HG03442 (cell line): Measurements from ENCODE around the gene OTOG.

Source experiments
- ATAC-seq: cut with Tn5 transposase; IDR thresholded peaks from one replicate; pipeline ENCODE4 v1.9.1; 2021; ENCODE audit warnings: mild to moderate bottlenecking, moderate library complexity; ENCODE audit not compliant: unreplicated experiment

OTOG gene

DNA sequence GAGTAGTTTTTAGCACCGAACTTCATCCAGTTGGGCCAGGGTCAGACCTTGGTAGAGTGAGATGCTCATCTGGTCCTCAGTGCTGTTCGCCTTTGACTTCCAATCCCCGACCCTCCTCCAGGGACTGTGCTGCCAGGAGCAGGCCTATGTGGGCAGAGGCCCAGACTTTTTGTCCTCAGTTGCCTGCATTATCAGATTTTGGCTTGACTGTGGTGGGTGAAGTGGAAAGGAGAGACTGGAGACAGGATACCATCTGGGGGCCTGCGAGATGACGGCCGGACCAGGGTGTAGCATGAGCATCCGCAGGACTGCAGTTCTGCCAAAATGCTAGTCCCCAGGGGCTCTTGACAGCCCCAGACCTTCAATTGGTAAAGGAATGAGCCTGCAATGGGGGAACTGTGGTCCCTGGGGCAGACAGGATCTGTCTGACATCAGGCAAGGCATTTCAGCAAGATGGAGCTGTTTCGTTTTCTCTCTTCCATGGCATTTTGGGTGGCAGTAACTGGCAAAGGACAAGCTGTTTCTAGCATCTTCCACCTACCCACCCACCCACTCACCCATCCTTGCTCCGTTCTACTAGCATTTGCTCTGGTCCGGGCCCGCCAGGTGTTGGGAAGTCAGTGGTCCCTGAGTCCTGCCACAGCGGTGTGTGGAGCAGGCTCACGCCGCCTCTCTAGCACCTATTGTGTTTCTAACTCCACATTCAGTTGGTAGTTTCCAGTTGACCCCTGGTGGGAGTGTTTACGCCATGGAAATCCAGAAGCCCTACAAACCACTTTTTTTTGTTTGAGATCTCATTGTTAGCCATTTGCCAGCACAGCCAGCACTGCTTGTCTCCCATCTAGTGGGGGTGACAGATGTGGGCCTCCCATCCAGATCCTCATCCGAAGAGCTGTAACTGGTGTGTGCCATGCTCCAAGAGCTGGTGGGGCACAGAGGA is 53.5 kb downstream of the OTOG start:
- no peak for ATAC-seq

DNA sequence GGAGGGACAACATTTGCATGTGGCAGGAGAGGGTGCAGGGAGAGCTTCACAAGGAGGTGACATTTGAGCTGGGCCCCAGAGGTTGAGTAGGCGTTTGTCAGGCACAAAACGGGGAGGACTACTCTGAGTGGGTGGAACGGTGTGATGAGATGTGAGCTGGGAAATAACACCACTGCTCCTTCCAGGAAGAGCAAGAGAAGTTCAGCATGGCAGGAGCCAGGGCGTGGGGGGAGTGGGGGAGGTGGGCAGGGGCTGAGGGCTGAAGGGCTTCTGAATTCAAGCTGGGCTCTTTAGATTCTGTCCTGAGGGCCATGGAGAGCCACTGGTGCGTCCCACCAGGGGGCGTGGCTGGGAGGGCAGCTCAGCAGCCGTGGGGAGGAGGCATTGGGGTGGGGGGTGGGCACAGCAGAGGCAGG is 54.2 kb downstream of the OTOG start:
- no peak for ATAC-seq

DNA sequence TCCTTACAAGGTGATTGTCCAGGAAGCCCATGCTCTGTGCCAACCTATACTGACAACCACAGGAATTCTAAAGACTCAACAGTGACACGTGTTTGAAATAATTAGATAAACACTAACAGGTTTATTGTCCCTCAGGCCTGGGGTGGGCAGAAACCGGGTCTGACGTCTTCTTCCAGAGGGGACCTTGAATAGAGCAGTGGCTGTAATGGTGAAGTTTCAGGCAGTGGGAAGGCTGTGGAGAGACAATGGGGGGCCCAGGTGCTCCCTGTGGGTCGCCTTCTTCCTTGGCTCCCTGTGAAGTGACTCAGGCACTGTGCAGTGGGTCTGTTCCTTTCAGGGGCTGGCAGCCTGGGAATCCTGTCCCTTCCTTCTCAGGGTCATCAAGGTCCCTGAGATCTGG is 54.6 kb downstream of the OTOG start:
- ATAC-seq, result no peak

DNA sequence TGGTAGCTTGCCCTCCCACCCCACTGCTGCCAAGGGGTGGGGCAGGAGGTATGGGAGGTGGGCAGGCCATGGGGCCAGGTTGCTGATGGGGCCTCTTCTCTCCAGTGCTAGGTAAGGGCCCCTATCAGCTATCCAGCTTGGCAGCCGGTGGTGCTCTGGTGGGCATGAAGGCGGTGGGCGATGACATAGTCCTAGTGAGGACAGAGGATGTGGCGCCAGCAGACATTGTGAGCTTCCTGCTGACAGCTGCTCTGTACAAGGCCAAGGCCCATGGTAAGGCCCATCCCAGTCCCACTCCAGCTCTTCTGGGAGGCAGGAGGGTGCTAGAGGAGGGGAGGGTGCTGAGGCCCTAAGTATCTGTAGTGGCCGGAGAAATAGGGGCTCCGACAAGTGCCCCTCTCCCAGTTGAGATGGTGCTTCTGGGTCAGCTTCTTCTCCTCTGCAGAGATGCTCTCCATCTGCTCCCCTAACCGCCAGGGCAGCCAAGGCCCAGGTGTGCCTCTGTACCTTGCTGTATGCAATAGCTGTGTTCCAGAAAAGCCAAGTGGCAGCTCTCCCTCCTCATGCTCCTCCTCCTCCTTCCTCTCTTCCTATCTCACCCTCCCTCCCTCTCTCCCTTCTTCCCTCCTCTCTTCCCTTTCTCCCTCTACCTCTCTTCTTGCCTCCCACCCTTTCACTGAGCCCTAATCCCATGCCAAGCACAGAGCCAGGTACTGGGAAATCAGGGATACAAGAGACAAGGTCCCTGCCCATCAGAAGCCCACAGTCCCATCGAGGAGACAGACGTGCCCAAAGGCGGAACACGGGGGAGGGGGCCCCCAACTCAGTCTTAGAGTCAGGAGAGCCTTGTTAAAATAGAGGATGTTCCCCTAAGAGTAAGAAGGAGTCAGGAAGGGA is 55.3 kb downstream of the OTOG start:
- ATAC-seq, result no peak

DNA sequence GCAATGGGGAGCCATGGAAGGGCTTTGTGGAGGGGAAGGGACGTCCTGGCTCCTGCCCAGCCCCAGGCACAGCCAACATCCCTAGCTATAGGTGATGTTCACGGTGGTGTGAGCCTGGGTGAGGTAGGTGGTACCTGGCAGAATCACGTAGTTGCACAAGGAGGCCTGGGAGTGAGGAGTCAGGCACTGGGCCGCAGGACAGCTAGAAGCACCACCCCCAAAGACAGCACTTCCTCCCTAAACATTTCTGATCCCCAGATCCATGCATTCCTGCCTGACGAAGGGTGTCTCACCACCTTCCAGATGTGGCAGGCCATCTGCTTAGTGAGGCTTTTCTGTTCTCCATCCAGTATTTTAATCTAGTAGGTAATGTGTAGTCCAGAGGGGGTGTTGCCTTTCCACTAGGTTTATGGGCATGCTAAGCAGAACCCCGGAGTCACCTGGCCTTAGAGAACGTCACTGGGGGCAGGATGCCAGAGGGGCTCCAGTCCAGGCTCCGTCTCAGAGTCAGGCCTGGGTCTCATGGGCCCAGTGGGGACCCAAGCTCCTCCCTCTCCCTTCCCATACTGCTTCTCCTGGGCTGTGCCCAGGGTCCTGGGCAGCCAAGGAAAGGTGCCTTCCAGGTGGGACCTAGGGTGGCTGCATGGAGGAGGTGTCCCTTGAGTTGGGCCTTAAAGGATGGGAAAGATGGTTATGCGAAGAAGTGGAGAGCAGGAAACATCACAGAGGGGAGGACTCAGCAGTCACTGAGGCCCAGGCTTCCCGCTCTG is 56.2 kb downstream of the OTOG start:
- ATAC-seq, result no peak

DNA sequence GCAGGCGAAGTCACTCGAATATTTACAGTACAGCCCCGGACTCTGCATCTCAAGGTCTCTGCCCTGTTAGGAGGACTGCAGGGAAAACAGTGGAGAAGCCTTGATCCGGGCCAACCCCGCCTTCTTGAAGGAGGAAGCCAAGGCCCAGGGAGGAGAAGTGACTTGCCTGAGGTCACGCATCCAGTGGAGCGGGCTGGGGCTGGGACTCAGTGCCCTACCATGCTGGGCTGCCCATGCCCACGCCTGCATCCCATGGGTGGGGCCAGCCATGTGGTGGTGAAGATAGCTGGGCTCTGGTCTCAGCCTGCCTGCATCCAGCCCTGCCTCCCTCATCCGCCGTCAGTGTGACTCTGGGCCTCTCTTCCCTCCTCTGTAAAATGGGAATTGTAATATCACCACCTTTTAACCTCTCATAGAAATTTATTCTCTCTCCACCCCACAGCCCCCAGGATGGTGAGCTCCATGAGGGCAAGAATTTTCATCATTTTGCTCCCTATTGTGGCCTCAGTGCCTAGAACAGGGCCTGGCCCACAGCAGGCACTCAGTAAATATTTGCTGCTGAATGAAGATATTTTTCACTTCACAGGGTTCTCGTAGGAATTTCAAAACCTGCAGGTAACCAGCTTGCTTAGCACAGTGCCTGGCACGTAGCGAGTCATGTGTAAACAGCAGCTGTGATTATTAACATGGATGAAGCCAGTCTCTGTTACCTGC is 57.3 kb downstream of the OTOG start:
- ATAC-seq, result no peak

DNA sequence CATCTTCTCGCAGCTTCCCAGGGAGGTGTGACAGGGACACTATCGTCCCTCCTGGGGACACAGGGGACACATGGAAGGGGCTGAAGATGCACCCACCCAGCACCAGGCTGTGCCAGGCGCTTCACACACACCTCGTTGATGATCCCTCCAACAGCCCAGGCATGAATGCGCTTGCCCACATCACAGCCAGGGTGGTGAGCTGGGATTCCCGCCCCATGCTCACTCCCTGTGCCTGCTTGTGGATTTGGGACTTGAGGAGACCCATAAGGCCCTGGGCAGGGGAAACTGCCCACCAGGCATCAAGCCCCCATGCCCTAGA is 57.8 kb downstream of the OTOG start:
- ATAC-seq, result no peak

DNA sequence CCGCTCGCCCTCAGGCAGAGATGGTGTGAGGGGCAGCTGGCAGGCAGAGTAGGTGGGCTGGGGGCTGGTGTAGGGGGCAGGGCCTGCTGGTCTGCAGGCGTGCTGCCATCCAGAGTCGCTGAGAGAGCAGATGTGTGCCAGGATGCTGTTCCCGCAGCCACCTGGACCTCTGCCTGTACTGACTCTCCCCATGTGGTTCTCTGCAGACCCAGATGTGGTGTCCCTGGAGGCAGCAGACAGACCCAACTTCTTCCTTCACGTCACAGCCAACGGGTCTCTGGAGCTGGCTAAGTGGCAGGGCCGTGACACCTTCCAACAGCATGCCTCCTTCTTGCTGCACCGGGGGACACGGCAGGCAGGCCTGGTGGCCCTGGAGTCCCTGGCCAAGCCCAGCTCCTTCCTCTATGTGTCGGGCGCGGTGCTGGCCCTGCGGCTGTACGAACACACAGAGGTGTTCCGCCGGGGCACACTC is 58.6 kb downstream of the OTOG start:
- no peak for ATAC-seq

DNA sequence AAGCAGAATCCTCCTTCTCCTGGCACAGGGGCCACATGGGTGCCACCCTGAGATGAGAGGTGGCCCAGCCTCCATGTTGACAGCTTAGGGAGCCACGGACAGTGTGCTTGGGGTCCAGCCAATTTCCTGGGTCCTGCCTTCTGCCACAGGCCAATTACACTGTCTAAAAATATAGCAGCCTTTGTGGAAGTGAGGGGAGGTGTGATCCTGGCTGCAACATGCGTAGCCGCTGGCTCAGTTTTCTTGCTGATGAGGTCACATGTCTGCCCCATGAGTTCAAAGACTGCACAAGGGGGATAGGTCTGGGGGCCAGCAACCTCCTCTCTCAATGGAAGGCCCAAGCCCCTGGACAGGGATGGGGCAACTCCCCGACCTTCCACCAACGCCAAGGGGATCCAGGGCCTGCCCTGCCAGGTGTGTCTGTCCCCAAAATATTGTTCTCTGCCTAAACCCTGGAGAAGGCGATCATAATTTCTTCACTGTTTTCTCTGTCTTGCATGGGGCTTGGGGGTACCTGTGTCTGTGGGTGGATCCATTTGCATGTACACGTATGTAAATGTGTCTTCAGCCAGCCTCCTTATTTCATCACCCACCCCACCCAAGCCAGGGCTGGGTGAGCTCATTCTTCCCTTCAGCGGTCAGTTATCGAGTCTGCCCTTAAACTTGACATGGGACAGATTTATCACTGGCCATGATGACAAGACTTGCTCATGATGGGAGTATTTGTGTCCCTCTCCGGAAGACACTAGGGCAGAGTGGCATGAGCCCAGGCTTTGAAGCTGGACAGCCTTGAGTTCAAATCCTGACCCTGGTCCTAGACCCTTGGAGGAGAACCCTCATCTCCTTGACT is 59.4 kb downstream of the OTOG start:
- ATAC-seq, result no peak

DNA sequence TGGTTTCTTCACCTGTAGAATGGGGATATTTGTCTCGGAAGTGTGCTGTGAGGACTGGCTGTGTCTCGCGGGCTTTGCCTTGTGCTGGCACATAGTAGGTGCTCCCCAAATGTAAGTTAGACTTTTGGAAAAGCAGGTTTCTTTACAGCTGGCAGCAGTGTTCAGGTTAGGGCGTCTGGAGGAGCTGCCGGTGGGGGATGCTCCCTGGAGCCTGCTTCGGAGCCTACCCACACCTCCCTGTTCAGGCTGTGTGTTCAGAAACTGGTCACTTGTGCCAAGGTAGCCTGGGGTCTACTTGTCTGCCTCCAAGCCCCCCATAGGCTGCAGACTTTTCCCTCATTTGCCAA is 60.0 kb downstream of the OTOG start:
- no peak for ATAC-seq

DNA sequence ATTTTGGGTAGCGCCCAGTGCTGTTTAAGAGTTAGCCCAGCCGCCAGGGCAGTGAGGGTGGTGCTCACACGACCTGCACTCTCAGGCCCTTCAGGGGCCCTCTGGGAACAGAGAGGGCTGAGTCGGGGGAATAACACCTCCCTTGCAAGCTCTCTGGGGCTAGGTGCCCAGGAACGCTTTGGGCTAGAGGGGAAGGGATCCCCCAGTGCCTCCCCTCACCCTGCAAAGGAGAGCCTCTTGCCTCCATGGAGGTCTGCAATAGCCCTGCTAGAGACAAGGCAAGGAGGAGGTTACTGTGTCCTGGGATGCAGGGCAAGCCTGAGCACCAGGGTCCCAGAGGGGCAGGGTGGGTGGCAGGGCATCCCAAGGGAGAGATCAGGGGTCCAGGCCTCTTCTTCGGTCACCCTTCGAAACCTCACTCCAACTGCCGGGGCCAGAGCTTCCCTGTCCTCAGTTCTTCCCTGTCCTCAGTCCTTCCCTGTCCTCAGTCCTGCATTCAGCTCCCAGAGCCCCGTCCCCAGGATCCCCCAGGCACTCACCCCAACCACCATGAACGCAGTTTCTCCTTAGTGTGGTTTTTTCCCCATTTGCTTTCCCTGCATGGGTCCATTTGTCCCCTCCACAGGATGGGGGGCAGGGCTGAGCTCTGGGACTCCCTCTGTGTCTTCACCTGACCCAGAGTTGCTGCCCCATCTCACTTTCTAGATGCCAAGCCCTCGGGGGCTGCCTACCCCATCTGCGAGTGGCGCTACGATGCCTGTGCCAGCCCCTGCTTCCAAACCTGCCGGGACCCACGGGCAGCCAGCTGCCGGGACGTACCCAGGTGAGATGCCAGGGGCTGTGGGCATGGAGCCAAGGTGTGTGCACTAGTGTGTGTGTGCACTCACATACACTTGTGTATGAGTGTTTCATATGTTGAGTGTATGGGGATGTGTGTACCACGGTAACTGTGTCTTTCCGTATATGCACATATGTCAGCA is 60.8 kb downstream of the OTOG start:
- no peak for ATAC-seq

DNA sequence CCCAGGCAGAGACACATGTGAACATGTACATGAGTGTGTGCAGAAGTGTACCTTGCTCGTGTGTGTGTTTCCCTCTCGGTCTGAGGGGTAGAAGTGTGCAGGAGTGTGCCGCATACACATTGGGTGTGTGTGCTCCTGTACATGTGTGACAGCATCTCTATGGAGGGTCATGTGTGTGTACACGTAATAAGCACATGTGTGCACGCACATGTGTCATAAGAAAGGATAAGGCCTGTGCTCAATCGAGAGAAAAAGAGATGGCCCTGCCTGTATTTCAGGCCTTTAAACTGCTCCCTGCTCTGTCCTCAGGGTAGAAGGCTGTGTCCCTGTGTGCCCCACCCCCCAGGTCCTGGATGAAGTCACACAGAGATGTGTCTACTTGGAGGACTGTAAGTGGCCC is 61.8 kb downstream of the OTOG start:
- no peak for ATAC-seq

DNA sequence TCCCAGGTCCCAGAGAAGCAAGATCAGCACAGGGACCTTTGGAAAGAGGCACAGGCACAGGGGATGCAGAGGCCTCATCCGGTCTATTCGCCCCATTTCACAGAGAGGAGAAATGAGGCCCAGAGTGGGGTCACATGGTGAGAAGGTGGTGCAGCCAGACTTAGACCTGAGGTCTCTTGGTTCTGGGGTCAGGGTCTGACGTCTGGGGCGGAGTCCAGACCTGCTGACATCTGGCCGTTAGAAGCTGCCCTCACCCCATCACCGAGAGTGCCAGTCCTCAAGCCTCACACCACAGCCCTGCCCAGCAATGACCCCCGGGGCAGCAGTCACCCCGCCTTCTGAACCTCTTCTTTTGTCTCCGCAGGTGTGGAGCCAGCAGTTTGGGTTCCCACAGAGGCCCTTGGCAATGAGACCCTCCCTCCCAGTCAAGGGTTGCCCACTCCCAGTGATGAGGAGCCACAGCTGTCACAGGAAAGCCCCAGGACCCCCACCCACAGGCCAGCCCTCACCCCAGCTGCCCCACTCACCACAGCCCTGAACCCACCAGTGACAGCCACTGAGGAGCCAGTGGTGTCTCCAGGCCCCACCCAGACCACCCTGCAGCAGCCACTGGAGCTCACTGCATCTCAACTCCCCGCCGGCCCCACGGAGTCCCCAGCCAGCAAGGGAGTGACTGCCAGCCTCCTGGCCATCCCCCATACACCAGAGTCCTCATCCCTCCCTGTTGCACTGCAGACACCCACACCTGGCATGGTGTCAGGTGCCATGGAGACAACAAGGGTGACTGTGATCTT is 62.4 kb downstream of the OTOG start:
- ATAC-seq, result no peak

DNA sequence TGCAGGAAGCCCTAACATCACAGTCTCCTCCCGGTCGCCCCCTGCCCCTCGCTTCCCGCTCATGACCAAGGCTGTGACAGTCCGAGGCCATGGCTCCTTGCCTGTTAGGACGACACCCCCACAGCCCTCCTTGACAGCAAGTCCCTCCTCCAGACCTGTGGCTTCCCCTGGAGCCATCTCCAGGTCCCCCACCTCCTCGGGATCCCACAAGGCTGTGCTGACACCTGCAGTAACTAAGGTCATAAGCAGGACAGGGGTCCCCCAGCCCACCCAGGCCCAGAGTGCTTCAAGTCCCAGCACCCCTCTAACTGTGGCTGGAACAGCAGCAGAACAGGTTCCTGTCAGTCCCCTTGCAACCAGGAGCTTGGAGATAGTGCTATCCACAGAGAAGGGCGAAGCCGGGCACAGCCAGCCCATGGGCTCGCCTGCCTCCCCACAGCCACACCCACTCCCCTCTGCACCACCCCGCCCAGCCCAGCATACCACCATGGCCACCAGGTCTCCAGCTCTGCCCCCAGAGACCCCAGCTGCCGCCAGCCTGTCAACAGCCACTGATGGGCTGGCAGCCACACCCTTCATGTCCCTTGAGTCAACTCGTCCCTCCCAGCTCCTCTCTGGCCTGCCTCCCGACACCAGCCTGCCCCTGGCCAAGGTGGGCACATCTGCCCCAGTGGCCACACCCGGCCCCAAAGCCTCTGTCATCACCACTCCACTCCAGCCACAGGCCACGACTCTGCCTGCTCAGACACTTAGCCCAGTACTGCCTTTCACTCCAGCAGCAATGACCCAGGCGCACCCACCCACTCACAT is 63.2 kb downstream of the OTOG start:
- ATAC-seq, result no peak

DNA sequence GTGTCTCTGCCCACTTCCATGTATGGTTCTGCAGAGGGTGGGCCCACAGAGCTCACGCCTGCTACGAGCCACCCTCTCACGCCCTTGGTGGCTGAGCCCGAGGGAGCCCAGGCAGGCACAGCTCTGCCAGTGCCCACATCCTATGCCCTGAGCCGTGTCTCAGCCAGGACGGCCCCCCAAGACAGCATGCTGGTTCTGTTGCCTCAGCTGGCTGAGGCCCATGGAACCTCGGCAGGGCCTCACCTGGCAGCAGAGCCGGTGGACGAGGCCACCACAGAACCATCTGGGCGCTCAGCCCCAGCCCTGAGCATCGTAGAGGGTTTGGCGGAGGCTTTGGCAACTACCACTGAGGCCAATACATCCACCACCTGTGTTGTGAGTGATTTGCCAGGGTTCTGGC is 64.0 kb downstream of the OTOG start:
- no peak for ATAC-seq

DNA sequence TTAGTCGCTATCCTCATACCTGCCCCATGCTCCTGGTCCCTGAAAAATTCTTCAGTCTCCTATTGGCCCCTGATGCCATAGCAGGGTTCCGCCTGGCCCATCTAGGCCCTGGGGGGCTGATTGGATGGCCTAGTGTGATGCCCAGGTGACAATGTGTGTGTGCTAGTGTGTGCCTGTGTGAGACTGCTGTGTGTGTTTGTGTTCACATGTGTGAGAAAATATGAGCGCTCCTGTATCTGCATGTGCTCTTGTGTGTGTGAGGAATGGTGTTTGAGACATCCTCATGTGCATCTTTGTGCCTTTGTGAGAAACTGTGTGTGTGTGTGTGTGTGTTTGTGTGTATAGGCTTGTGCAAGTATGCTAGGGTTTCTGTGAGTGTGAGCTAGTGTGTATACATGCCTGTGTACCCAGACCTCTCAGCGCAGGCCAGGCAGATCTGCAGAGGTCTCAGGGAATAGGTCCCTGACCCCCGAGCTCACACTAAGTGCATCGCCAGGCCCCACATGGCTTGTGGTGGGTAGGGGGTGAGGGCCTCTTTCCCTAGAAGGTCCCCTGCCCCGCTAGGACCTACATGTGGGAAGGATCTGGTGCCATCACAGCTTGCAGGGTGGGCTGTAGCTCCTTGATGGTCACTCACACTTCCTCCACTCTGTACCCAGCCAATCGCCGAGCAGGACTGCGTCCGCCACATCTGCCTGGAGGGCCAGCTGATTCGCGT is 64.6 kb downstream of the OTOG start:
- no peak for ATAC-seq
